ENCODE results near the gene KCNK3. TPM values are rescaled to one million over a fixed set of nuclear protein-coding genes. Genes with fewer than 3 reads are reported as not detected.
"Not testable (repeated sequence)": the region's sequence is repeated elsewhere in the genome, so short reads cannot be mapped to it uniquely, and the experiment has no call there.

The KCNK3 gene
- total and polyA plus RNA-seq, 7 experiments from 2014 or later, result not detected

DNA sequence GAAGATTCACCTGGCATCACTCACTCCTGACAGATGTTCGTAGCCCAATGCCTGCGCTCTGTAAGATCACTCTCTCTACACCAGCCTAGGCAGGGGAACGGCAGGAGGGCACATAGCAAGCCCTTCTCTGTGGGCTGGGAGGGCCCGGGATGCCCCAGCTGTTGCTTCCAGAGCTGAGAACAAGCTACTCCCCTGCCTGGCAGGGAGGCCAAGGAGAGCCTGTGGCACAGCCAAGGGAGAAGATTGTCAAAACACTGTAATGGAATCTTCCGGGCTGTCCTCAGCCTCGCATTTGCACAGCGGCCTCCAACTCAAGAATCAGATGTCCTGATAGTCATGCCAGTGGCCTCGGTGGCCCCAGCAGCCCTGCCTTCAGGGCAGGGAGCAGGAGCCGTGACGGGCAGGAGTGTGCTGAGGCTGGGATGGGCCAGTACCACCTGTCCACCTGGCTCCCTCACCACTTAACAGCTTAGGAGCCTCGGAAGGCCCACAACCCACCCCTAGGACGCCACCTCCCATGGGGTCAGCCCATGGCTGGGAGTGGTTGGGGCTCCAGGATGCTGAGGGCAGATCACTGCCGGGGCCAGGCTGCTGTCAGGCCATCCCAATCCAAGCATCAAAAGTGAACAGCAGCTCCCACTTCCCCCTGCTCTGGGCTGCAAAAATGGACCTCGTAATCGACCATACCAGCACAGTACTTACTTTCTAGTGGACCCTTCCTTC, 49.7 kb downstream of the KCNK3 start:
- Mint-ChIP-seq H3K27ac (no peak overlapping the region), H3K36me3 (no peaks in the 10 kb centered on the region), H3K4me1 (peaks cover 0 to 10% (median 6%) of the 10 kb centered on the region in 7 donors), H3K27me3 (peaks cover 0 to 4% (median 0%) of the 10 kb centered on the region in 5 donors), H3K9me3 (peaks cover 0 to 1% (median 0%) of the 10 kb centered on the region in 11 donors), H3K4me3 (no peak overlapping the region)
- no peaks in the 10 kb centered on the region for H3K9me3 ChIP-seq (ENCODE audit: control insufficient read depth in 2 of 3, low read length in 3 of 3)
- H3K4me3 ChIP-seq (ENCODE audit: low read length), result no peak overlapping the region
- H3K27me3 ChIP-seq (ENCODE audit: control insufficient read depth in 2 of 2, insufficient read depth in 2 of 2, low read length in 2 of 2), result no peaks in the 10 kb centered on the region
- ATAC-seq (no peak), DNase-seq (no peak)
- POLR2A ChIA-PET, result no interaction called here
- H3K27ac ChIP-seq (ENCODE audit: low read depth, low read length), result no peak overlapping the region
- CTCF ChIA-PET, result interaction anchor here (0.7 to 8.0 kb wide), 2 partner anchors 13 to 137 kb away, joined by 3 to 61 read pairs; no protein-coding TSS in a partner anchor
- H3K36me3 ChIP-seq (ENCODE audit: control insufficient read depth in 2 of 3, insufficient read depth in 3 of 3, low read length in 3 of 3), result no peaks in the 10 kb centered on the region
- intact Hi-C loops (cut with micrococcal nuclease), result no loop called here
- H3K4me1 ChIP-seq (ENCODE audit: control insufficient read depth in 2 of 2, insufficient read depth in 2 of 2, low read length in 2 of 2), result no peaks in the 10 kb centered on the region

DNA sequence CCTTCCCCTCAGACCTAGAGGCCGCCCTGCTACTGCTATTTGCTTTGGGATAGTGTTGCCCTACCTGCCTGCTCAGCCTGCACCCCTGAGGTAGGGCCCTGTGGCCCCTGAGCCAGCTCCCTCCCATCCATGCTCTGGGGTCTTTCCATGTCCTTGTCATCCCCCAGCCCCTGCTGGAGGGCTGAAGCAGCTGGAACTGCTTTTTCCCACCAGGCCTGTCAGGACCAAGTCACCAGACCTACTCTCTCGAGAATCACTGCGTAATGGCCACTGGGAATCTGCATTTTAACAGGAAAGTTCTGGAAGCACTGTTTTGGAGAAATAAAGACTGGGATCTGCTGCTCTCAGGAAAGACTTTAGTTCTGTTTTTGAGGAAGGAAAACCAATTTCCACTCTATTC, 51.3 kb downstream of the KCNK3 start:
- no peak overlapping the region for H3K27ac Mint-ChIP-seq
- ATAC-seq (no peak), DNase-seq (no peak)
- CTCF ChIA-PET, result interaction anchor here (1.0 to 8.0 kb wide), 3 partner anchors 14 to 139 kb away, joined by 3 to 61 read pairs (median 5); no protein-coding TSS in a partner anchor
- H3K27ac ChIP-seq (ENCODE audit: low read depth, low read length), result no peak overlapping the region
- H3K36me3 ChIP-seq (ENCODE audit: control insufficient read depth in 2 of 3, insufficient read depth in 3 of 3, low read length in 3 of 3), result no peaks in the 10 kb centered on the region
- POLR2A ChIA-PET, result no interaction called here
- peaks cover 0 to 1% (median 0%) of the 10 kb centered on the region in 11 donors for H3K9me3 Mint-ChIP-seq
- H3K27me3 Mint-ChIP-seq, result peaks cover 0 to 4% (median 0%) of the 10 kb centered on the region in 5 donors
- intact Hi-C loops (cut with micrococcal nuclease), result no loop called here
- H3K4me3 ChIP-seq (ENCODE audit: low read length), result no peak overlapping the region
- H3K36me3 Mint-ChIP-seq, result no peaks in the 10 kb centered on the region
- H3K9me3 ChIP-seq (ENCODE audit: control insufficient read depth in 2 of 3, low read length in 3 of 3), result no peaks in the 10 kb centered on the region
- no peaks in the 10 kb centered on the region for H3K4me1 ChIP-seq (ENCODE audit: control insufficient read depth in 2 of 2, insufficient read depth in 2 of 2, low read length in 2 of 2)
- no peaks in the 10 kb centered on the region for H3K27me3 ChIP-seq (ENCODE audit: control insufficient read depth in 2 of 2, insufficient read depth in 2 of 2, low read length in 2 of 2)
- peaks cover 0 to 10% (median 6%) of the 10 kb centered on the region in 7 donors for H3K4me1 Mint-ChIP-seq
- no peak overlapping the region for H3K4me3 Mint-ChIP-seq

DNA sequence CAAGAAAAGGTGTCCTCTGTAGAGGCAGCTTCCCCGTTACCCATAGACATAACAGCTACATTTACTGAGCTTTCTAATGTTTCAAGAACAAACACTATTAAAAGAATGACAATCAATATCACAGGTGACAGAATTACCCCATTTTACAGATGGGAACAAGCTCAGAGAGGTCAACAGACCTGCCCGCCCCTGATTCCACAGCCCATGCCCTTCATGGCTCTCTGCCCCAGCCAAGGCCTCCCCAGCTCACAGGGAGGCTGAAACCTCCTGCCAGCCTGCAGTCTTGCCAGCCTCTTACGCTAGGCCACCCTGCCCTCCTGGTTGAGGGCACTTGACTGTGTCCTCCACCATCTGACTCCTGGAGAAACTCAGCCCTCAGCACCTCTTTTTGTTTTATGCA, 52.4 kb downstream of the KCNK3 start:
- no peaks in the 10 kb centered on the region for H3K4me1 ChIP-seq (ENCODE audit: control insufficient read depth in 2 of 2, insufficient read depth in 2 of 2, low read length in 2 of 2)
- H3K4me3 ChIP-seq (ENCODE audit: low read length), result no peak overlapping the region
- H3K9me3 ChIP-seq (ENCODE audit: control insufficient read depth in 2 of 3, low read length in 3 of 3), result no peaks in the 10 kb centered on the region
- DNase-seq (no peak), ATAC-seq (no peak)
- Mint-ChIP-seq H3K4me3 (no peak overlapping the region), H3K27ac (no peak overlapping the region), H3K36me3 (no peaks in the 10 kb centered on the region), H3K4me1 (peaks cover 0 to 10% (median 6%) of the 10 kb centered on the region in 7 donors), H3K9me3 (no peaks in the 10 kb centered on the region), H3K27me3 (peaks cover 0 to 2% (median 0%) of the 10 kb centered on the region in 5 donors)
- POLR2A ChIA-PET, result no interaction called here
- H3K27me3 ChIP-seq (ENCODE audit: control insufficient read depth in 2 of 2, insufficient read depth in 2 of 2, low read length in 2 of 2), result no peaks in the 10 kb centered on the region
- H3K27ac ChIP-seq (ENCODE audit: low read depth, low read length), result no peak overlapping the region
- no peaks in the 10 kb centered on the region for H3K36me3 ChIP-seq (ENCODE audit: control insufficient read depth in 2 of 3, insufficient read depth in 3 of 3, low read length in 3 of 3)
- intact Hi-C loops (cut with micrococcal nuclease), result loop anchor here (1.0 kb wide), 3 partner anchors 140 to 794 kb away; no protein-coding TSS in a partner anchor
- CTCF ChIA-PET, result interaction anchor here (0.8 to 8.0 kb wide), 4 partner anchors 15 to 140 kb away, joined by 3 to 61 read pairs (median 4); no protein-coding TSS in a partner anchor

DNA sequence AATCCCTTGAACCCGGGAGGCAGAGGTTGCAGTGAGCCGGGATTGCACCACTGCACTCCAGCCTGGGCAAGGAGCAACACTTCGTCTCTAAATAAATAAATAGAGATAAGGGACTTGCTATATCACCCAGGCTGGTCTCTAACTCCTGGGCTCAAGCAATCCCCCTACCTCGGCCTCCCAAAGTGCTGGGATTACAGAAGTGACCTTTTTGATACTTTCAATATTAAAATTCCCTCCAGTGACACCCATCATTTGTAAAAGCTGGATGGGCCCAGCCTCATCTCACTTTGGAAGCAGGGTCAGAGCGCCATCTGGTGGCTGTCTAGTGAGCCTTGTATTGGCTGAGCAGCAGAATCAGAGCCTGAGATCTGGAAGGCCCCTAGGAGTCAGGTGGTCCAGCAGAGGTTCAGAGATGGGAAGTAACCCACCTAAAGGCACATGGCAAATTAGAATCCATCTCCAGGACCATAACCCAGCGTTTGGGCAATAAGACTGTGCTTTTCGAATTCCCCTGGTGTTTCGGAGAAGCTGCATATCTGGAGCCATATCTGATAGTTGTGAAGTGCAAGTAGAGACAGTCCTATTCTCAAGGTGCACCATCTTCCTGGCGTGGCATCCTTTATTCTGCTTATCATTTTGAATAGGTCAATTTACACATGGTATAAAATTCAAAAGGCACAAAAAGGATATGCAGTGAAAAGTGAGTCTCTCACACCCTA, 53.2 kb downstream of the KCNK3 start:
- DNase-seq, result peak; percentile 42 to 75 (median 64)
- CTCF ChIA-PET, result interaction anchor here (0.6 to 8.0 kb wide), 4 partner anchors 11 to 310 kb away, joined by 3 to 61 read pairs (median 6); no protein-coding TSS in a partner anchor
- no peak overlapping the region for H3K27ac Mint-ChIP-seq
- POLR2A ChIA-PET, result no interaction called here
- Histone ChIP-seq H3K9me3 (ENCODE audit: control insufficient read depth in 2 of 3, low read length in 3 of 3) (no peaks in the 10 kb centered on the region), H3K4me3 (ENCODE audit: low read length) (no peak overlapping the region), H3K4me1 (ENCODE audit: control insufficient read depth in 2 of 2, insufficient read depth in 2 of 2, low read length in 2 of 2) (no peaks in the 10 kb centered on the region), H3K27me3 (ENCODE audit: control insufficient read depth in 2 of 2, insufficient read depth in 2 of 2, low read length in 2 of 2) (no peaks in the 10 kb centered on the region), H3K27ac (ENCODE audit: low read depth, low read length) (no peak overlapping the region), H3K36me3 (ENCODE audit: control insufficient read depth in 2 of 3, insufficient read depth in 3 of 3, low read length in 3 of 3) (no peaks in the 10 kb centered on the region)
- H3K27me3 Mint-ChIP-seq, result peaks cover 0 to under 1% (median 0%) of the 10 kb centered on the region in 5 donors
- H3K4me3 Mint-ChIP-seq, result no peak overlapping the region
- intact Hi-C loops (cut with micrococcal nuclease), result loop anchor here (1.0 kb wide), 3 partner anchors 140 to 794 kb away; no protein-coding TSS in a partner anchor
- ATAC-seq, result peak; percentile 84
- peaks cover 0 to 9% (median 4%) of the 10 kb centered on the region in 7 donors for H3K4me1 Mint-ChIP-seq
- no peaks in the 10 kb centered on the region for H3K36me3 Mint-ChIP-seq
- H3K9me3 Mint-ChIP-seq, result no peaks in the 10 kb centered on the region

DNA sequence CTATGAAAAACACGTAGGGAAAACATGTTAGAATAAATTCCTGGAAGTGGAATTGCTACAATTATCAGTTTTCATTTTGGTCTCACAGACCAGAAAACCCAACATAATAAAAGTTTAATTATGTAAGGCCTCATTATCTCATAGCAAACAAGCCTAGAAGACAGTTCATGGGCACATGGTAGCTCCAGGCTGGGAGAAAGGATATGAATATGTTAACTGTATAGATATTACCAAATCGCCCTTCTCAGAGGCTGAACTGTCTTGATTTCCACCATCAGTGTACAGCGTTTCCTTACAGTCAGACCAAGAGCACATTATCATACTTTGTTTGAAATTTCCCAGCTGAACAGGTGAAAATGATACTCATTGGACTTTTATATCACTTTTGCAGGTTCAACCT, 54.4 kb downstream of the KCNK3 start:
- intact Hi-C loops (cut with micrococcal nuclease), result no loop called here
- POLR2A ChIA-PET, result no interaction called here

DNA sequence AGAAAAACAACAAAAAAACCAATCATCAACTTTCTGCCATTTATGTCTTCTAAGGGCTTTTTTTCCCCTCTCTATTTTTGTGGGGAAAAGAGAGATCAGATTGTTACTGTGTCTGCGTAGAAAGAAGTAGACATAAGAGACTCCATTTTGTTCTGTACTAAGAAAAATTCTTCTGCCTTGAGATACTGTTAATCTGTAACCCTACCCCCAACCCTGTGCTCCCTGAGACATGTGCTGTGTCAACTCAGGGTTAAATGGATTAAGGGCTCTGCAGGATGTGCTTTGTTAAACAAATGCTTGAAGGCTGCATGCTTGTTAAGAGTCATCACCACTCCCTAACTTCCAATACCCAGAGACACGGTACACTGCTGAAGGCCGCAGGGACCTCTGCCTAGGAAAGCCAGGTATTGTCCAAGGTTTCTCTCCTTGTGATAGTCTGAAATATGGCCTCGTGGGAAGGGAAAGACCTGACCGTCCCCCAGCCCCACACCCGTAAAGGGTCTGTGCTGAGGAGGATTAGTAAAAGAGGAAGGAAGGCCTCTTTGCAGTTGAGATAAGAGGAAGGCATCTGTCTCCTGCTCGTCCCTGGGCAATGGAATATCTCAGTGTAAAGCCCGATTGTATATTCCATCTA, 57.4 kb downstream of the KCNK3 start:
- H3K4me1 Mint-ChIP-seq; intact Hi-C loops (cut with micrococcal nuclease); H3K4me3 ChIP-seq (ENCODE audit: low read length); H3K9me3 Mint-ChIP-seq; H3K4me3 Mint-ChIP-seq; H3K36me3 ChIP-seq (ENCODE audit: control insufficient read depth in 2 of 3, insufficient read depth in 3 of 3, low read length in 3 of 3); H3K27me3 ChIP-seq (ENCODE audit: control insufficient read depth in 2 of 2, insufficient read depth in 2 of 2, low read length in 2 of 2); H3K4me1 ChIP-seq (ENCODE audit: control insufficient read depth in 2 of 2, insufficient read depth in 2 of 2, low read length in 2 of 2); CTCF ChIA-PET; H3K9me3 ChIP-seq (ENCODE audit: control insufficient read depth in 2 of 3, low read length in 3 of 3); H3K27me3 Mint-ChIP-seq; ATAC-seq; H3K36me3 Mint-ChIP-seq; H3K27ac ChIP-seq (ENCODE audit: low read depth, low read length); DNase-seq: not testable (repeated sequence)
- POLR2A ChIA-PET, result interaction anchor here (0.5 kb wide), 1 partner anchor 846 kb away, joined by 3 read pairs; no protein-coding TSS in a partner anchor
- peak overlapping the region in 1 of 9 donors; percentile 30 for H3K27ac Mint-ChIP-seq

More for the DNA sequence above, 54.4 kb downstream of the KCNK3 start:
- DNase-seq (no peak), ATAC-seq (no peak)
- Mint-ChIP-seq H3K36me3 (peaks cover 0 to 3% (median 0%) of the 10 kb centered on the region in 5 donors), H3K9me3 (no peaks in the 10 kb centered on the region), H3K27ac (no peak overlapping the region), H3K27me3 (peaks cover 0 to 4% (median 0%) of the 10 kb centered on the region in 5 donors), H3K4me3 (no peak overlapping the region), H3K4me1 (peaks cover 0 to 4% (median 0%) of the 10 kb centered on the region in 7 donors)
- CTCF ChIA-PET, result interaction anchor here (1.0 to 8.0 kb wide), 3 partner anchors 10 to 148 kb away, joined by 3 to 61 read pairs (median 8); no protein-coding TSS in a partner anchor
- no peak overlapping the region for H3K4me3 ChIP-seq (ENCODE audit: low read length)
- no peaks in the 10 kb centered on the region for H3K27me3 ChIP-seq (ENCODE audit: control insufficient read depth in 2 of 2, insufficient read depth in 2 of 2, low read length in 2 of 2)
- no peaks in the 10 kb centered on the region for H3K9me3 ChIP-seq (ENCODE audit: control insufficient read depth in 2 of 3, low read length in 3 of 3)
- H3K36me3 ChIP-seq (ENCODE audit: control insufficient read depth in 2 of 3, insufficient read depth in 3 of 3, low read length in 3 of 3), result no peaks in the 10 kb centered on the region
- H3K27ac ChIP-seq (ENCODE audit: low read depth, low read length), result no peak overlapping the region
- H3K4me1 ChIP-seq (ENCODE audit: control insufficient read depth in 2 of 2, insufficient read depth in 2 of 2, low read length in 2 of 2), result no peaks in the 10 kb centered on the region
